ENCODE data around the gene KCNQ4. TPM values are rescaled to one million over a fixed set of nuclear protein-coding genes. Genes with fewer than 3 reads are reported as not detected.

Gene KCNQ4
- total and polyA plus RNA-seq, 2 donors (not counting 3 experiments of a cell fraction or from before 2014, with no cell fraction given): 0.06 to 0.07 TPM

DNA sequence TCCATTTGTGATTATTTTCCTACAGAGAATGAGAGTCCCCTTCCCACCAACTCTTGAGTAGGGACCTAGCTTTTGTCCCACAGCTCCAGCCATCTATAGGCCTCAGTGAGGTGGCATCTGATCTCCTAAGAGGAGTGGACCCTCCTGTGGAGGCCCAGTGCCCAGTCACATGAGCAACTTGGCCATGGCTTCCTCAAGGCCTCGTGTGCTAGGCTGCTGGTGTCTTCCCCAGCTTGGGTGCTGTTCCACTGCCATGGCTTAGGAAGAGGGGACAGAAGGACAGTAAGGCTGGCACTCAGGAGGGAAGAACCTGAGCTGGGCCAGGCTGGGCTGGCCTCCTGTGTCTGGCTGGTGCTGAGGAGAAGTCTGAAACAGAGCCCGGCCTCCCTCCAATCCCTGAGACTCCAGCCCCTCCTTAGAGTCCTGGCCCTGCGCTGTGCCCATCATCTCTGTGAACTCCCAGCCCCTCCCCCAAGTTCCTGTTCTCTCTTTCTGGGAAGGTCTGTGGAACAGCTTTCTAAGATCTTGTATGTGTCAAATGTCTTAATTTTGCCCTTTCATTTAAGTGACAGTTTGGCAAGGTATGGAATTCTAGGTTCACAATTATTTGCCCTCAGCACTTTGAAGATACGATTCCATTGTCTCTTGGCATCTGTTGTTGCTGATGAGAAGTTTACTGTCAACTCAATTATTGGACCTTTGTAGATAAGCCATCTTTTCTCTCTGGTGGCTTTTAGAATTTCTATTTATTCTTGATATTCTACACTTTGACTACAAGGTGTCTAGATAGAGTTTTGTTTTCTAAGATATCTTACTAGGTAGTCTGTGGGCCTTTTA, 7.1 kb upstream of the KCNQ4 start:
- no peak overlapping the region for H3K9ac ChIP-seq (replicated peaks; ENCODE audit: extremely low read depth, insufficient read depth, low read length)
- H3K27ac ChIP-seq (ENCODE audit: insufficient read depth, low read depth, low read length): no peak overlapping the region
- no peak for TF ChIP-seq POLR2A (IDR thresholded peaks at IDR 0.05; ENCODE audit: low read depth, low read length)
- no peak for TF ChIP-seq GATA2 (IDR thresholded peaks at IDR 0.05; ENCODE audit: insufficient read depth, insufficient read length, low read depth, low read length)
- TF ChIP-seq POLR2AphosphoS5 (IDR thresholded peaks at IDR 0.05; ENCODE audit: insufficient read depth, low read depth, low read length): no peak
- no peak for TF ChIP-seq JUN (IDR thresholded peaks at IDR 0.05; ENCODE audit: borderline replicate concordance, insufficient read depth, insufficient read length, low read depth)
- no peak for TF ChIP-seq MAX (IDR thresholded peaks at IDR 0.05; ENCODE audit: insufficient read depth, insufficient read length)
- TF ChIP-seq, protein P1, sequence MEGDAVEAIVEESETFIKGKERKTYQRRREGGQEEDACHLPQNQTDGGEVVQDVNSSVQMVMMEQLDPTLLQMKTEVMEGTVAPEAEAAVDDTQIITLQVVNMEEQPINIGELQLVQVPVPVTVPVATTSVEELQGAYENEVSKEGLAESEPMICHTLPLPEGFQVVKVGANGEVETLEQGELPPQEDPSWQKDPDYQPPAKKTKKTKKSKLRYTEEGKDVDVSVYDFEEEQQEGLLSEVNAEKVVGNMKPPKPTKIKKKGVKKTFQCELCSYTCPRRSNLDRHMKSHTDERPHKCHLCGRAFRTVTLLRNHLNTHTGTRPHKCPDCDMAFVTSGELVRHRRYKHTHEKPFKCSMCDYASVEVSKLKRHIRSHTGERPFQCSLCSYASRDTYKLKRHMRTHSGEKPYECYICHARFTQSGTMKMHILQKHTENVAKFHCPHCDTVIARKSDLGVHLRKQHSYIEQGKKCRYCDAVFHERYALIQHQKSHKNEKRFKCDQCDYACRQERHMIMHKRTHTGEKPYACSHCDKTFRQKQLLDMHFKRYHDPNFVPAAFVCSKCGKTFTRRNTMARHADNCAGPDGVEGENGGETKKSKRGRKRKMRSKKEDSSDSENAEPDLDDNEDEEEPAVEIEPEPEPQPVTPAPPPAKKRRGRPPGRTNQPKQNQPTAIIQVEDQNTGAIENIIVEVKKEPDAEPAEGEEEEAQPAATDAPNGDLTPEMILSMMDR (IDR thresholded peaks at IDR 0.05; ENCODE audit: extremely low read depth in 1 of 2, insufficient read depth in 1 of 2, low read depth in 1 of 2, low read length in 2 of 2): no peak
- TF ChIP-seq MYC (IDR thresholded peaks at IDR 0.05; ENCODE audit: low read depth, low read length): no peak
- TF ChIP-seq EZH2 (IDR thresholded peaks at IDR 0.05; ENCODE audit: borderline replicate concordance, low read depth, low read length, severe bottlenecking): no peak
- no peak for TF ChIP-seq FOS (IDR thresholded peaks at IDR 0.05; ENCODE audit: borderline replicate concordance, insufficient read depth, low read length)
- H3K9me3 ChIP-seq (replicated peaks; ENCODE audit: control insufficient read depth, insufficient read depth, low read length): no peaks in the 10 kb centered on the region
- H3K36me3 ChIP-seq (ENCODE audit: control insufficient read depth in 2 of 2, extremely low read depth in 1 of 2, insufficient read depth in 2 of 2, low read length in 2 of 2): no peaks in the 10 kb centered on the region
- peaks cover 0 to 1% of the 10 kb centered on the region in 2 experiments for H3K27me3 ChIP-seq (ENCODE audit: control insufficient read depth in 2 of 2, insufficient read depth in 2 of 2, low read length in 2 of 2)
- DNase-seq (ENCODE audit: low read depth, low spot score): no peak
- CTCF ChIA-PET: interaction anchor here (1.0 to 6.7 kb wide), 4 partner anchors 11 to 175 kb away, joined by 3 to 235 read pairs (median 3); no protein-coding TSS in a partner anchor
- POLR2A ChIA-PET: no interaction called here
- no peak overlapping the region for H3K4me2 ChIP-seq (ENCODE audit: insufficient read depth, low read length)
- no peak overlapping the region for H2AFZ ChIP-seq (ENCODE audit: low read depth, low read length)
- intact Hi-C loops (cut with micrococcal nuclease) (no loop called here), dilution Hi-C loops (cut with MboI; ENCODE audit: extremely low pct_ligation_motif_present, low sequenced_read_pairs) (no loop called here)
- no peak for FAIRE-seq
- no peaks in the 10 kb centered on the region for H4K20me1 ChIP-seq (replicated peaks; ENCODE audit: control insufficient read depth, extremely low read depth, insufficient read depth, low read length)
- no peaks in the 10 kb centered on the region for H3K4me1 ChIP-seq (ENCODE audit: control insufficient read depth, extremely low read depth, insufficient read depth, low read length)
- no peaks in the 10 kb centered on the region for H3K79me2 ChIP-seq (ENCODE audit: control insufficient read depth, insufficient read depth, low read length)
- no TSS peak for BruUV-seq (replicated peaks)
- no peak overlapping the region for H3K4me3 ChIP-seq (replicated peaks in 1 of 3; ENCODE audit: insufficient read depth in 1 of 3, low read depth in 1 of 3, low read length in 3 of 3)
- no peaks in the 10 kb centered on the region for H3K9me1 ChIP-seq (replicated peaks; ENCODE audit: control insufficient read depth, extremely low read depth, insufficient read depth, low read length)
